A673 (cell line): ENCODE results near the gene SHISA5.

Source experiments
- EZH2 ChIP-seq: fragments of 200-600 bp; sonication (generic); IDR thresholded peaks from 2 replicates; pipeline ENCODE4 v1.6.1; 2017; ENCODE audit warnings: borderline replicate concordance, low read depth, mild to moderate bottlenecking, mixed read lengths, antibody characterized with exemption, low read length; ENCODE audit not compliant: poor library complexity, severe bottlenecking
- TF ChIP-seq, protein P1 (sequence below): fragments of 300-800, 200-600 bp; sonication (generic); conservative IDR thresholded peaks from 2 replicates; pipeline ENCODE4 v1.5.1; 2017; ENCODE audit warnings: low read depth, mild to moderate bottlenecking, antibody characterized with exemption, low read length, moderate library complexity, mixed read lengths

DNA sequence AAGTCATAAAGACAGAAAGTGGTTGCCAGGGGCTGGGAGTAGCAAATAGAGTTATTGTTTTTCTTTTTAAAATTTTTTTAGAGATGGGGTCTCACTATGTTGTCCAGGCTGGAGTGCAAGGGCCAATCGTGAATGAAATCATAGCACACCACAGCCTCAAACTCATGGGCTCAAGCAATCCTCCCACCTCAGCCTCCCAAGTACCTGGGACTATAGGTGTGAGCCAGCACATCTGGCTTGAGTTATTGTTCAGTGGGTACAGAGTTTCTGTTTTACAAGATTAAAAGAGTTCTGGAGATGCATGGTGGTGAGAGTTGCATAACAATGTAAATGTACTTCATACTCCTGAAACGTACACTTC lies 29.0 kb upstream of the SHISA5 start:
- no peak for TF ChIP-seq EZH2
- TF ChIP-seq, protein P1, sequence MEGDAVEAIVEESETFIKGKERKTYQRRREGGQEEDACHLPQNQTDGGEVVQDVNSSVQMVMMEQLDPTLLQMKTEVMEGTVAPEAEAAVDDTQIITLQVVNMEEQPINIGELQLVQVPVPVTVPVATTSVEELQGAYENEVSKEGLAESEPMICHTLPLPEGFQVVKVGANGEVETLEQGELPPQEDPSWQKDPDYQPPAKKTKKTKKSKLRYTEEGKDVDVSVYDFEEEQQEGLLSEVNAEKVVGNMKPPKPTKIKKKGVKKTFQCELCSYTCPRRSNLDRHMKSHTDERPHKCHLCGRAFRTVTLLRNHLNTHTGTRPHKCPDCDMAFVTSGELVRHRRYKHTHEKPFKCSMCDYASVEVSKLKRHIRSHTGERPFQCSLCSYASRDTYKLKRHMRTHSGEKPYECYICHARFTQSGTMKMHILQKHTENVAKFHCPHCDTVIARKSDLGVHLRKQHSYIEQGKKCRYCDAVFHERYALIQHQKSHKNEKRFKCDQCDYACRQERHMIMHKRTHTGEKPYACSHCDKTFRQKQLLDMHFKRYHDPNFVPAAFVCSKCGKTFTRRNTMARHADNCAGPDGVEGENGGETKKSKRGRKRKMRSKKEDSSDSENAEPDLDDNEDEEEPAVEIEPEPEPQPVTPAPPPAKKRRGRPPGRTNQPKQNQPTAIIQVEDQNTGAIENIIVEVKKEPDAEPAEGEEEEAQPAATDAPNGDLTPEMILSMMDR, result no peak
